Activated T-helper 17 cell treated with anti-CD3 and anti-CD28 coated beads, Interleukin-2, amount 50 U/mL, for 72 hours (primary cell): Measurements from ENCODE around the gene PINLYP. TPM values are rescaled to one million over a fixed set of nuclear protein-coding genes. Genes with fewer than 3 reads are reported as not detected.

Source experiments
- ATAC-seq: fragments of 150-1000 bp; cut with Tn5 transposase; replicated peaks from 2 replicates; pipeline ENCODE4 v1.10.0; 2021; ENCODE audit warnings: mild to moderate bottlenecking, moderate library complexity
- H3K27ac Mint-ChIP-seq: one replicate; pipeline ENCODE4 v1.8.0; 2022; ENCODE audit warnings: mixed read lengths
- H3K27me3 Mint-ChIP-seq: one replicate; pipeline ENCODE4 v1.8.0; 2022; ENCODE audit warnings: mixed read lengths
- H3K36me3 Mint-ChIP-seq: one replicate; pipeline ENCODE4 v1.8.0; 2022; ENCODE audit warnings: low read depth, mild to moderate bottlenecking, mixed read lengths
- H3K4me1 Mint-ChIP-seq: one replicate; pipeline ENCODE4 v1.8.0; 2022; ENCODE audit warnings: mixed read lengths
- H3K4me3 Mint-ChIP-seq: one replicate; pipeline ENCODE4 v1.8.0; 2022; ENCODE audit warnings: mild to moderate bottlenecking, mixed read lengths
- H3K9me3 Mint-ChIP-seq: one replicate; pipeline ENCODE4 v1.8.0; 2022; ENCODE audit warnings: mixed read lengths
- total RNA-seq, 2 donors: library from RNA; stranded (reverse); gene quantifications; one replicate each; pipeline ENCODE4 v1.2.3, GENCODE V29; 2022

Gene PINLYP
- total RNA-seq, 2 donors from 2014 or later: 4.6 to 6.2 TPM

- Mint-ChIP-seq H3K9me3 (no peaks in the 10 kb centered on the region), H3K4me1 (peaks cover 6% of the 10 kb centered on the region), H3K4me3 (peak within 1 kb of the TSS; percentile 95), H3K27me3 (no peaks in the 10 kb centered on the region), H3K27ac (peak within 1 kb of the TSS; percentile 97), H3K36me3 (peaks cover 7% of the 10 kb centered on the region)
- ATAC-seq: peak; percentile 92
Observed at GRCh38 chr19:43619262-43620060, 43.9 kb downstream of the PINLYP start, which contains the start of gene ZNF428. Gene ZNF428 (minus strand): TSS chr19:43619629. CDS start chr19:43614304, 5,325 bp downstream.

GRCh38 chr19:43620061-43621001, 44.7 kb downstream of the PINLYP start:
- ATAC-seq: no peak

GRCh38 chr19:43622070-43622469, 46.5 kb downstream of the PINLYP start:
- no peaks in the 10 kb centered on the region for H3K9me3 Mint-ChIP-seq
- peaks cover 7% of the 10 kb centered on the region for H3K36me3 Mint-ChIP-seq
- H3K4me1 Mint-ChIP-seq: peaks cover 6% of the 10 kb centered on the region
- H3K27ac Mint-ChIP-seq: no peak overlapping the region
- no peak for ATAC-seq
- no peaks in the 10 kb centered on the region for H3K27me3 Mint-ChIP-seq
- no peak overlapping the region for H3K4me3 Mint-ChIP-seq

More at GRCh38 chr19:43620061-43621001, 44.7 kb downstream of the PINLYP start:
- Mint-ChIP-seq H3K4me3 (peak overlapping the region; percentile 95), H3K36me3 (peaks cover 7% of the 10 kb centered on the region), H3K9me3 (no peaks in the 10 kb centered on the region), H3K27ac (peak overlapping the region; percentile 97), H3K4me1 (peaks cover 6% of the 10 kb centered on the region), H3K27me3 (no peaks in the 10 kb centered on the region)

GRCh38 chr19:43622956-43623355, 47.4 kb downstream of the PINLYP start:
- H3K4me1 Mint-ChIP-seq: peaks cover 6% of the 10 kb centered on the region
- no peaks in the 10 kb centered on the region for H3K9me3 Mint-ChIP-seq
- peaks cover 7% of the 10 kb centered on the region for H3K36me3 Mint-ChIP-seq
- no peak for ATAC-seq
- no peaks in the 10 kb centered on the region for H3K27me3 Mint-ChIP-seq
- no peak overlapping the region for H3K27ac Mint-ChIP-seq
- H3K4me3 Mint-ChIP-seq: no peak overlapping the region

GRCh38 chr19:43623889-43624670, 48.5 kb downstream of the PINLYP start:
- no peaks in the 10 kb centered on the region for H3K27me3 Mint-ChIP-seq
- H3K36me3 Mint-ChIP-seq: peaks cover 7% of the 10 kb centered on the region
- peaks cover 6% of the 10 kb centered on the region for H3K4me1 Mint-ChIP-seq
- H3K9me3 Mint-ChIP-seq: no peaks in the 10 kb centered on the region
- no peak overlapping the region for H3K4me3 Mint-ChIP-seq
- ATAC-seq: no peak
- no peak overlapping the region for H3K27ac Mint-ChIP-seq

GRCh38 chr19:43624933-43625332, 49.3 kb downstream of the PINLYP start:
- H3K27ac Mint-ChIP-seq: no peak overlapping the region
- ATAC-seq: peak; percentile 89
- peaks cover 6% of the 10 kb centered on the region for H3K4me1 Mint-ChIP-seq
- H3K27me3 Mint-ChIP-seq: no peaks in the 10 kb centered on the region
- no peak overlapping the region for H3K4me3 Mint-ChIP-seq
- no peaks in the 10 kb centered on the region for H3K9me3 Mint-ChIP-seq
- H3K36me3 Mint-ChIP-seq: peaks cover under 1% of the 10 kb centered on the region

GRCh38 chr19:43625918-43626579, 50.4 kb downstream of the PINLYP start:
- ATAC-seq: no peak
- peaks cover 6% of the 10 kb centered on the region for H3K4me1 Mint-ChIP-seq
- no peak overlapping the region for H3K27ac Mint-ChIP-seq
- H3K4me3 Mint-ChIP-seq: no peak overlapping the region
- no peaks in the 10 kb centered on the region for H3K9me3 Mint-ChIP-seq
- H3K36me3 Mint-ChIP-seq: no peaks in the 10 kb centered on the region
- no peaks in the 10 kb centered on the region for H3K27me3 Mint-ChIP-seq

GRCh38 chr19:43626838-43627237, 51.2 kb downstream of the PINLYP start:
- Mint-ChIP-seq H3K4me1 (peaks cover 6% of the 10 kb centered on the region), H3K9me3 (no peaks in the 10 kb centered on the region), H3K4me3 (no peak overlapping the region), H3K27ac (no peak overlapping the region), H3K27me3 (no peaks in the 10 kb centered on the region), H3K36me3 (no peaks in the 10 kb centered on the region)
- ATAC-seq: no peak

GRCh38 chr19:43628646-43629326, 53.2 kb downstream of the PINLYP start:
- no peak overlapping the region for H3K27ac Mint-ChIP-seq
- H3K36me3 Mint-ChIP-seq: no peaks in the 10 kb centered on the region
- H3K27me3 Mint-ChIP-seq: no peaks in the 10 kb centered on the region

GRCh38 chr19:43631491-43631890, 55.9 kb downstream of the PINLYP start:
- no peak overlapping the region for H3K4me3 Mint-ChIP-seq
- H3K27me3 Mint-ChIP-seq: peaks cover 3% of the 10 kb centered on the region
- H3K4me1 Mint-ChIP-seq: no peaks in the 10 kb centered on the region
- no peak overlapping the region for H3K27ac Mint-ChIP-seq
- ATAC-seq: no peak
- no peaks in the 10 kb centered on the region for H3K36me3 Mint-ChIP-seq
- no peaks in the 10 kb centered on the region for H3K9me3 Mint-ChIP-seq

More at GRCh38 chr19:43628646-43629326, 53.2 kb downstream of the PINLYP start:
- Mint-ChIP-seq H3K4me3 (no peak overlapping the region), H3K4me1 (peaks cover 5% of the 10 kb centered on the region), H3K9me3 (no peaks in the 10 kb centered on the region)
- no peak for ATAC-seq
